ENCODE measurements around the gene MARCO. TPM values are rescaled to one million over a fixed set of nuclear protein-coding genes. Genes with fewer than 3 reads are reported as not detected.
"Not testable (repeated sequence)": the region's sequence is repeated elsewhere in the genome, so short reads cannot be mapped to it uniquely, and the experiment has no call there.

MARCO gene
- total RNA-seq, 1 experiment from 2014 or later = not detected

GRCh38 chr2:118925476-118925875 lies 16.5 kb upstream of the MARCO start:
- in situ Hi-C loops (cut with HindIII; ENCODE audit: low sequenced_read_pairs) = no loop called here
- DNase-seq (ENCODE audit: low spot score) = no peak

GRCh38 chr2:118925981-118926380 lies 16.0 kb upstream of the MARCO start:
- in situ Hi-C loops (cut with HindIII; ENCODE audit: low sequenced_read_pairs) = no loop called here
- no peak for DNase-seq (ENCODE audit: low spot score)

GRCh38 chr2:118929059-118929458 lies 12.9 kb upstream of the MARCO start:
- in situ Hi-C loops (cut with HindIII; ENCODE audit: low sequenced_read_pairs) = no loop called here

GRCh38 chr2:118932949-118933348 lies 9.0 kb upstream of the MARCO start:
- no peak for DNase-seq (ENCODE audit: low spot score)
- in situ Hi-C loops (cut with HindIII; ENCODE audit: low sequenced_read_pairs) = no loop called here

More at GRCh38 chr2:118929059-118929458, 12.9 kb upstream of the MARCO start:
- DNase-seq (ENCODE audit: low spot score) = no peak

- in situ Hi-C loops (cut with HindIII; ENCODE audit: low sequenced_read_pairs) = no loop called here
Observed at GRCh38 chr2:118936306-118936705, 5.7 kb upstream of the MARCO start.

GRCh38 chr2:118936936-118937335 lies 5.1 kb upstream of the MARCO start:
- in situ Hi-C loops (cut with HindIII; ENCODE audit: low sequenced_read_pairs) = no loop called here

More at GRCh38 chr2:118936306-118936705, 5.7 kb upstream of the MARCO start:
- no peak for DNase-seq (ENCODE audit: low spot score)

GRCh38 chr2:118937817-118938216 lies 4.2 kb upstream of the MARCO start:
- in situ Hi-C loops (cut with HindIII; ENCODE audit: low sequenced_read_pairs) = no loop called here
- DNase-seq (ENCODE audit: low spot score) = no peak

More at GRCh38 chr2:118936936-118937335, 5.1 kb upstream of the MARCO start:
- DNase-seq (ENCODE audit: low spot score) = no peak

- no peak for DNase-seq (ENCODE audit: low spot score)
- in situ Hi-C loops (cut with HindIII; ENCODE audit: low sequenced_read_pairs) = no loop called here
Observed at GRCh38 chr2:118939994-118940393, 2.0 kb upstream of the MARCO start.

GRCh38 chr2:118940486-118941120 lies 1.4 kb upstream of the MARCO start:
- in situ Hi-C loops (cut with HindIII; ENCODE audit: low sequenced_read_pairs) = no loop called here

GRCh38 chr2:118943286-118943685 lies 1.3 kb downstream of the MARCO start:
- DNase-seq (ENCODE audit: low spot score) = no peak
- in situ Hi-C loops (cut with HindIII; ENCODE audit: low sequenced_read_pairs) = no loop called here

More at GRCh38 chr2:118940486-118941120, 1.4 kb upstream of the MARCO start:
- no peak for DNase-seq (ENCODE audit: low spot score)

- in situ Hi-C loops (cut with HindIII; ENCODE audit: low sequenced_read_pairs) = no loop called here
- no peak for DNase-seq (ENCODE audit: low spot score)
Observed at GRCh38 chr2:118945881-118946280, 3.9 kb downstream of the MARCO start.

- in situ Hi-C loops (cut with HindIII; ENCODE audit: low sequenced_read_pairs); DNase-seq (ENCODE audit: low spot score): not testable (repeated sequence)
Observed at GRCh38 chr2:118948266-118948665, 6.3 kb downstream of the MARCO start.

- peak; percentile 1 for DNase-seq (ENCODE audit: low spot score)
- in situ Hi-C loops (cut with HindIII; ENCODE audit: low sequenced_read_pairs) = no loop called here
Observed at GRCh38 chr2:118954297-118955060, 12.5 kb downstream of the MARCO start.

GRCh38 chr2:118965737-118966136 lies 23.7 kb downstream of the MARCO start:
- DNase-seq (ENCODE audit: low spot score) = no peak
- in situ Hi-C loops (cut with HindIII; ENCODE audit: low sequenced_read_pairs) = no loop called here

GRCh38 chr2:118967124-118967880 lies 25.3 kb downstream of the MARCO start:
- in situ Hi-C loops (cut with HindIII; ENCODE audit: low sequenced_read_pairs) = no loop called here
- no peak for DNase-seq (ENCODE audit: low spot score)

- in situ Hi-C loops (cut with HindIII; ENCODE audit: low sequenced_read_pairs) = no loop called here
- no peak for DNase-seq (ENCODE audit: low spot score)
Observed at GRCh38 chr2:118968042-118968441, 26.0 kb downstream of the MARCO start.

GRCh38 chr2:118968961-118969733 lies 27.2 kb downstream of the MARCO start:
- DNase-seq (ENCODE audit: low spot score) = no peak
- in situ Hi-C loops (cut with HindIII; ENCODE audit: low sequenced_read_pairs) = no loop called here

GRCh38 chr2:118969734-118970395 lies 27.9 kb downstream of the MARCO start:
- no peak for DNase-seq (ENCODE audit: low spot score)
- in situ Hi-C loops (cut with HindIII; ENCODE audit: low sequenced_read_pairs) = no loop called here

Measured in G401 (cell line).